Measurements from ENCODE around the gene PPP1R1B. TPM values are rescaled to one million over a fixed set of nuclear protein-coding genes. Genes with fewer than 3 reads are reported as not detected.

PPP1R1B gene
- total RNA-seq, 1 donor from 2014 or later = not detected

GRCh38 chr17:39627712-39628516, 1.2 kb downstream of the PPP1R1B start:
- TF ChIP-seq CTCF (IDR thresholded peaks at IDR 0.05; ENCODE audit: insufficient read depth, low read length, poor library complexity, severe bottlenecking) = no peak
- Histone ChIP-seq H3K36me3 (ENCODE audit: control insufficient read depth, insufficient read depth, low read length) (no peaks in the 10 kb centered on the region), H3K4me3 (ENCODE audit: low read depth, low read length) (no peak overlapping the region), H3K27me3 (ENCODE audit: control insufficient read depth, insufficient read depth, low read length) (peaks cover 67% of the 10 kb centered on the region)
- DNase-seq (ENCODE audit: low read depth) = no peak

- no peak for TF ChIP-seq CTCF (IDR thresholded peaks at IDR 0.05; ENCODE audit: insufficient read depth, low read length, poor library complexity, severe bottlenecking)
- no peak for DNase-seq (ENCODE audit: low read depth)
- H3K36me3 ChIP-seq (ENCODE audit: control insufficient read depth, insufficient read depth, low read length) = no peaks in the 10 kb centered on the region
- H3K4me3 ChIP-seq (ENCODE audit: low read depth, low read length) = no peak overlapping the region
- H3K27me3 ChIP-seq (ENCODE audit: control insufficient read depth, insufficient read depth, low read length) = peaks cover 65% of the 10 kb centered on the region
These were observed 2.1 kb downstream of the PPP1R1B start for GRCh38 chr17:39628655-39629493.

GRCh38 chr17:39629494-39629880, 2.7 kb downstream of the PPP1R1B start:
- DNase-seq (ENCODE audit: low read depth) = no peak
- H3K36me3 ChIP-seq (ENCODE audit: control insufficient read depth, insufficient read depth, low read length) = no peaks in the 10 kb centered on the region
- no peak overlapping the region for H3K4me3 ChIP-seq (ENCODE audit: low read depth, low read length)
- no peak for TF ChIP-seq CTCF (IDR thresholded peaks at IDR 0.05; ENCODE audit: insufficient read depth, low read length, poor library complexity, severe bottlenecking)
- H3K27me3 ChIP-seq (ENCODE audit: control insufficient read depth, insufficient read depth, low read length) = peaks cover 62% of the 10 kb centered on the region

GRCh38 chr17:39629898-39630297, 3.1 kb downstream of the PPP1R1B start:
- DNase-seq (ENCODE audit: low read depth) = no peak
- Histone ChIP-seq H3K27me3 (ENCODE audit: control insufficient read depth, insufficient read depth, low read length) (peaks cover 58% of the 10 kb centered on the region), H3K4me3 (ENCODE audit: low read depth, low read length) (no peak overlapping the region), H3K36me3 (ENCODE audit: control insufficient read depth, insufficient read depth, low read length) (no peaks in the 10 kb centered on the region)
- TF ChIP-seq CTCF (IDR thresholded peaks at IDR 0.05; ENCODE audit: insufficient read depth, low read length, poor library complexity, severe bottlenecking) = no peak

- no peaks in the 10 kb centered on the region for H3K36me3 ChIP-seq (ENCODE audit: control insufficient read depth, insufficient read depth, low read length)
- no peak for TF ChIP-seq CTCF (IDR thresholded peaks at IDR 0.05; ENCODE audit: insufficient read depth, low read length, poor library complexity, severe bottlenecking)
- peaks cover 43% of the 10 kb centered on the region for H3K27me3 ChIP-seq (ENCODE audit: control insufficient read depth, insufficient read depth, low read length)
- DNase-seq (ENCODE audit: low read depth) = no peak
- no peak overlapping the region for H3K4me3 ChIP-seq (ENCODE audit: low read depth, low read length)
These were observed 4.7 kb downstream of the PPP1R1B start for GRCh38 chr17:39631403-39631802.
